ENCODE results near the gene SYVN1. TPM values are rescaled to one million over a fixed set of nuclear protein-coding genes. Genes with fewer than 3 reads are reported as not detected.

Gene SYVN1
- total and polyA plus RNA-seq, 2 donors (not counting 3 experiments of a cell fraction or from before 2014, with no cell fraction given): 34.5 to 45.1 TPM

GRCh38 chr11:65129649-65130441 lies 4.5 kb downstream of the SYVN1 start:
- no peak overlapping the region for H2AFZ ChIP-seq (ENCODE audit: low read depth, low read length)
- POLR2A ChIA-PET: no interaction called here
- no peak for TF ChIP-seq POLR2A (IDR thresholded peaks at IDR 0.05; ENCODE audit: low read depth, low read length)
- TF ChIP-seq FOS (IDR thresholded peaks at IDR 0.05; ENCODE audit: borderline replicate concordance, insufficient read depth, low read length): no peak
- TF ChIP-seq GATA2 (IDR thresholded peaks at IDR 0.05; ENCODE audit: insufficient read depth, insufficient read length, low read depth, low read length): no peak
- DNase-seq (ENCODE audit: low read depth, low spot score): no peak
- intact Hi-C loops (cut with micrococcal nuclease) (no loop called here), dilution Hi-C loops (cut with MboI; ENCODE audit: extremely low pct_ligation_motif_present, low sequenced_read_pairs) (no loop called here)
- no peaks in the 10 kb centered on the region for H3K27me3 ChIP-seq (ENCODE audit: control insufficient read depth in 2 of 2, insufficient read depth in 2 of 2, low read length in 2 of 2)
- CTCF ChIA-PET: interaction anchor here (2.0 kb wide), 1 partner anchor 12 kb away, joined by 7 read pairs; the partner anchor contains the start of gene ZNHIT2
- no peak for FAIRE-seq
- H3K9me1 ChIP-seq (replicated peaks; ENCODE audit: control insufficient read depth, extremely low read depth, insufficient read depth, low read length): no peaks in the 10 kb centered on the region
- no peak overlapping the region for H3K9ac ChIP-seq (replicated peaks; ENCODE audit: extremely low read depth, insufficient read depth, low read length)
- no peak overlapping the region for H3K27ac ChIP-seq (ENCODE audit: insufficient read depth, low read depth, low read length)
- no peaks in the 10 kb centered on the region for H3K9me3 ChIP-seq (replicated peaks; ENCODE audit: control insufficient read depth, insufficient read depth, low read length)
- no peak overlapping the region for H3K4me3 ChIP-seq (replicated peaks in 1 of 3; ENCODE audit: insufficient read depth in 1 of 3, low read depth in 1 of 3, low read length in 3 of 3)
- H3K4me1 ChIP-seq (ENCODE audit: control insufficient read depth, extremely low read depth, insufficient read depth, low read length): peaks cover 7% of the 10 kb centered on the region
- no TSS peak for BruUV-seq (replicated peaks)
- H4K20me1 ChIP-seq (replicated peaks; ENCODE audit: control insufficient read depth, extremely low read depth, insufficient read depth, low read length): no peaks in the 10 kb centered on the region
- peaks cover 14% of the 10 kb centered on the region for H3K79me2 ChIP-seq (ENCODE audit: control insufficient read depth, insufficient read depth, low read length)
- H3K36me3 ChIP-seq (ENCODE audit: control insufficient read depth in 2 of 2, extremely low read depth in 1 of 2, insufficient read depth in 2 of 2, low read length in 2 of 2): peaks cover 11 to 56% of the 10 kb centered on the region in 2 experiments
- no peak overlapping the region for H3K4me2 ChIP-seq (ENCODE audit: insufficient read depth, low read length)

DNA sequence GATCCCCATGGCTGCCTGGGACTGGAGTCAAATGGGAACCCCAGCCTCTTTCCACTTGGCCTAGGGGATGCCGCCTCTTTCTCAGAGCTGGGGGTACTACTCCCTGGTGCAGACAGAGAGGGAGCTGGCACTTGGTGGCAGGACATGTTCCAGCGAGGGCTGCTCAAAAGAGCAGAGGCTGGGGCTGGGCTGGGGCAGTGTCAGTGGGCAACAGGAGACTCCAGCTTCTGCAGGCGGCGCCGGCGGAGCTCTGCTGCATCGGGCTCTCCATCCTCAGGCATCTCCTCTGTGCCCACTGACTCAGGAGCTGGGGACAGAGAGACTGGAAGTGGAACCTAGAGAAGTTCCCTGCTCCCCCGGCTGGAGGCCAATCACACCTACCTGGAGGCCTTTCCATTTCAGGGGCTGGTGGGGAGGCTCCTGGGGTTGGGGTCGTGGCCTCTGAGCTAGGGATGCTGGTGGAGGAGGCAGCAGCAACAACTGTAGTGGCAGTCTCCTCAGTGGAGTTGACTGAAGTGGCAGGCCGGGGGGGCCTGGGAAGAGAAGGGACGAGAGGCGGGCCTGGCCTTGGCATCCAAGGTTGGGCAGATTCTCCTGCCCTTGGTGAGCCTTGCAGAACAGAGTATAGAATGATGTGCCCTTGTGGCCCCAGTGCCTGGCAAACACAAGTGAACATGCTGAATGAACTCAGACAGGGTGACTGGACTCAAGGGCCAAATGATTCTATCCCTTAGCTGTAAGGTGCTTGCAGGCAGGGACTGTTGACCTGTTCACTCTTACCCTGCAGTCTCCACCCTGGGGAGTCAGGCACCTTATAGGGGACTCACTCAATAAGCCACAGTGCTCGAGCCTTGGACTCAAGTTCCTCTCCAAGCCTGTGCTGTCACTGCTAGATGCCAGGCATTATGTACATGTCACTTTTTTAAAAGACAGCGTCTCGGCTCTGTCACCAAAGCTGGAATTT lies 5.9 kb downstream of the SYVN1 start:
- dilution Hi-C loops (cut with MboI; ENCODE audit: extremely low pct_ligation_motif_present, low sequenced_read_pairs): no loop called here
- Histone ChIP-seq H3K4me2 (ENCODE audit: insufficient read depth, low read length) (no peak overlapping the region), H4K20me1 (replicated peaks; ENCODE audit: control insufficient read depth, extremely low read depth, insufficient read depth, low read length) (no peaks in the 10 kb centered on the region), H3K4me3 (replicated peaks in 1 of 3; ENCODE audit: insufficient read depth in 1 of 3, low read depth in 1 of 3, low read length in 3 of 3) (no peak overlapping the region), H3K9me1 (replicated peaks; ENCODE audit: control insufficient read depth, extremely low read depth, insufficient read depth, low read length) (no peaks in the 10 kb centered on the region), H3K9me3 (replicated peaks; ENCODE audit: control insufficient read depth, insufficient read depth, low read length) (no peaks in the 10 kb centered on the region), H3K27me3 (ENCODE audit: control insufficient read depth in 2 of 2, insufficient read depth in 2 of 2, low read length in 2 of 2) (no peaks in the 10 kb centered on the region), H3K27ac (ENCODE audit: insufficient read depth, low read depth, low read length) (no peak overlapping the region), H3K36me3 (ENCODE audit: control insufficient read depth in 2 of 2, extremely low read depth in 1 of 2, insufficient read depth in 2 of 2, low read length in 2 of 2) (peaks cover 11 to 58% of the 10 kb centered on the region in 2 experiments), H3K9ac (replicated peaks; ENCODE audit: extremely low read depth, insufficient read depth, low read length) (no peak overlapping the region), H3K79me2 (ENCODE audit: control insufficient read depth, insufficient read depth, low read length) (peaks cover 14% of the 10 kb centered on the region), H2AFZ (ENCODE audit: low read depth, low read length) (no peak overlapping the region), H3K4me1 (ENCODE audit: control insufficient read depth, extremely low read depth, insufficient read depth, low read length) (peaks cover 6% of the 10 kb centered on the region)
- FAIRE-seq: no peak
- DNase-seq (ENCODE audit: low read depth, low spot score): no peak
- CTCF ChIA-PET: interaction anchor here (1.2 kb wide), 2 partner anchors 11 to 18 kb away, joined by 3 read pairs; partner anchors contain the start of gene ZNHIT2
- POLR2A ChIA-PET: interaction anchor here (1.5 kb wide), 1 partner anchor 11 kb away, joined by 4 read pairs; the partner anchor contains the start of gene ZNHIT2
- TSS peak; percentile 23 for BruUV-seq (replicated peaks)
- TF ChIP-seq POLR2A (IDR thresholded peaks at IDR 0.05; ENCODE audit: low read depth, low read length) (no peak), CTCF (IDR thresholded peaks at IDR 0.05; ENCODE audit: extremely low read depth in 1 of 2, insufficient read depth in 1 of 2, low read depth in 1 of 2, low read length in 2 of 2) (no peak), GATA2 (IDR thresholded peaks at IDR 0.05; ENCODE audit: insufficient read depth, insufficient read length, low read depth, low read length) (no peak), JUN (IDR thresholded peaks at IDR 0.05; ENCODE audit: borderline replicate concordance, insufficient read depth, insufficient read length, low read depth) (no peak), MYC (IDR thresholded peaks at IDR 0.05; ENCODE audit: low read depth, low read length) (no peak), POLR2AphosphoS5 (IDR thresholded peaks at IDR 0.05; ENCODE audit: insufficient read depth, low read depth, low read length) (no peak), FOS (IDR thresholded peaks at IDR 0.05; ENCODE audit: borderline replicate concordance, insufficient read depth, low read length) (no peak), EZH2 (IDR thresholded peaks at IDR 0.05; ENCODE audit: borderline replicate concordance, low read depth, low read length, severe bottlenecking) (no peak)
- TF ChIP-seq, protein P1, sequence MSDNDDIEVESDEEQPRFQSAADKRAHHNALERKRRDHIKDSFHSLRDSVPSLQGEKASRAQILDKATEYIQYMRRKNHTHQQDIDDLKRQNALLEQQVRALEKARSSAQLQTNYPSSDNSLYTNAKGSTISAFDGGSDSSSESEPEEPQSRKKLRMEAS (IDR thresholded peaks at IDR 0.05; ENCODE audit: insufficient read depth, insufficient read length): no peak
- intact Hi-C loops (cut with micrococcal nuclease): no loop called here

All from endothelial cell of umbilical vein (primary cell).